Astrocyte of the spinal cord (primary cell): ENCODE results near the gene TMUB1.

Experiments
- DNase-seq: peaks from one replicate; pipeline ENCODE4 v3.0.0; 2011; ENCODE audit warnings: low read depth, low spot score
- H3K4me3 ChIP-seq: 2 replicates; pipeline ENCODE4 v1.5.1; 2011; ENCODE audit warnings: low read depth, mild to moderate bottlenecking, low read length, moderate library complexity
- CTCF ChIP-seq: IDR thresholded peaks from 2 replicates; pipeline ENCODE4 v1.5.1; 2012; ENCODE audit warnings: low read depth, mild to moderate bottlenecking, low read length, inconsistent platforms
- in situ Hi-C: cut with HindIII; loops from 2 replicates; pipeline ENCODE4 v1.10.0; 2017; ENCODE audit warnings: low sequenced_read_pairs

TMUB1 gene

GRCh38 chr7:151103973-151104372 lies 20.7 kb upstream of the TMUB1 start:
- in situ Hi-C loops, result no loop called here
- no peak for DNase-seq
- no peak for TF ChIP-seq CTCF
- no peak overlapping the region for H3K4me3 ChIP-seq

- TF ChIP-seq CTCF, result no peak
- no peak for DNase-seq
- H3K4me3 ChIP-seq, result no peak overlapping the region
- in situ Hi-C loops, result no loop called here
Measured at GRCh38 chr7:151102991-151103390, 19.7 kb upstream of the TMUB1 start.

GRCh38 chr7:151101621-151102396 lies 18.5 kb upstream of the TMUB1 start:
- TF ChIP-seq CTCF, result no peak
- no peak for DNase-seq
- in situ Hi-C loops, result no loop called here
- H3K4me3 ChIP-seq, result no peak overlapping the region

- TF ChIP-seq CTCF, result no peak
- in situ Hi-C loops, result no loop called here
- no peak overlapping the region for H3K4me3 ChIP-seq
- no peak for DNase-seq
Measured at GRCh38 chr7:151100921-151101320, 17.6 kb upstream of the TMUB1 start.

- DNase-seq, result no peak
- in situ Hi-C loops, result no loop called here
- no peak overlapping the region for H3K4me3 ChIP-seq
- no peak for TF ChIP-seq CTCF
Measured at GRCh38 chr7:151099486-151100211, 16.4 kb upstream of the TMUB1 start.

GRCh38 chr7:151095828-151096475 lies 12.7 kb upstream of the TMUB1 start:
- DNase-seq, result no peak
- no peak overlapping the region for H3K4me3 ChIP-seq
- in situ Hi-C loops, result no loop called here
- TF ChIP-seq CTCF, result no peak
